KMS-11 (cell line): ENCODE measurements around the gene BRINP2.

Source experiments
- H2AFZ ChIP-seq: fragments of 200-600 bp; sonication (generic); 2 replicates; pipeline ENCODE4 v1.6.1; 2016; ENCODE audit warnings: antibody characterized with exemption, mixed run types, low read depth
- H3K27ac ChIP-seq: fragments of 200-600 bp; sonication (generic); 2 replicates; pipeline ENCODE4 v1.6.1; 2016; ENCODE audit warnings: mild to moderate bottlenecking, mixed run types
- H3K27me3 ChIP-seq: fragments of 200-600 bp; sonication (generic); 2 replicates; pipeline ENCODE4 v1.6.1; 2017; ENCODE audit warnings: mild to moderate bottlenecking, low read depth, mixed run types, moderate library complexity; ENCODE audit not compliant: insufficient read depth
- H3K36me3 ChIP-seq: fragments of 200-600 bp; sonication (generic); 2 replicates; pipeline ENCODE4 v1.6.1; 2017; ENCODE audit warnings: mild to moderate bottlenecking, mixed run types; ENCODE audit not compliant: insufficient read depth
- H3K4me1 ChIP-seq: fragments of 200-600 bp; sonication (generic); 2 replicates; pipeline ENCODE4 v1.6.1; 2016; ENCODE audit warnings: mild to moderate bottlenecking, low read depth, mixed run types; ENCODE audit not compliant: poor library complexity, severe bottlenecking
- H3K4me2 ChIP-seq: fragments of 200-600 bp; sonication (generic); 2 replicates; pipeline ENCODE4 v1.7.0; 2016; ENCODE audit warnings: mild to moderate bottlenecking, mixed run types
- H3K4me3 ChIP-seq: fragments of 200-600 bp; sonication (generic); IDR thresholded peaks from 2 replicates; pipeline ENCODE4 v1.6.1; 2017; ENCODE audit warnings: low read depth, low read length, mixed read lengths; ENCODE audit not compliant: insufficient read depth
- H3K79me2 ChIP-seq: fragments of 200-600 bp; sonication (generic); 2 replicates; pipeline ENCODE4 v1.6.1; 2016; ENCODE audit warnings: low read depth, mixed run types; ENCODE audit not compliant: insufficient read depth
- H3K9ac ChIP-seq: fragments of 200-600 bp; sonication (generic); 2 replicates; pipeline ENCODE4 v1.6.1; 2016; ENCODE audit warnings: mild to moderate bottlenecking, mixed run types
- H4K20me1 ChIP-seq: fragments of 200-600 bp; sonication (generic); 2 replicates; pipeline ENCODE4 v1.6.1; 2016; ENCODE audit warnings: mild to moderate bottlenecking, mixed run types; ENCODE audit not compliant: insufficient read depth
- TF ChIP-seq, protein P1 (sequence below): fragments of 200-600 bp; sonication (generic); conservative IDR thresholded peaks from 2 replicates; pipeline ENCODE4 v1.6.1; 2017; ENCODE audit warnings: low read depth, mild to moderate bottlenecking, antibody characterized with exemption, low read length, moderate library complexity, mixed read lengths

Gene BRINP2

DNA sequence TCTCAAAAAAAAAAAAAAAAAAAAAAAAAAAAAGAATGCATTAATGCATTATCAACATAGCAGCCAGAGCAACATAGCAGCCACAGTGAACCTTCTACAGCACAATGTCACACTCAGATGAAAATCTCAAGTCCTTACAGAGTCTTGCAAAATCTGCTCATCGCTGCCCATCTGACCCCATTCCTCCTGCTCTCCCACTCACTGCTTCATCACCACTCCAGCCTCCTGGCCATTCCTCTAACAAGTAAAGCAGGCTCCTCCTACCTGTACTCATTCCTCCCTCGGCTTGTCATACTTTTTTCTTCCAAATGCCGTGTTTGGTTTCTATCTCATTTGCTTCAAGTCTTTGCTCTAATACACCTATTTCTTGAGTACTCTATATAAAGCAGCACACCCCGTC is 29.5 kb downstream of the BRINP2 start:
- no peaks in the 10 kb centered on the region for H4K20me1 ChIP-seq
- no peaks in the 10 kb centered on the region for H3K36me3 ChIP-seq
- no peaks in the 10 kb centered on the region for H3K79me2 ChIP-seq
- peaks cover 10% of the 10 kb centered on the region for H3K4me1 ChIP-seq
- H3K4me3 ChIP-seq, result no peak overlapping the region
- no peak overlapping the region for H2AFZ ChIP-seq
- no peak overlapping the region for H3K9ac ChIP-seq
- H3K4me2 ChIP-seq, result no peak overlapping the region
- H3K27me3 ChIP-seq, result no peaks in the 10 kb centered on the region
- TF ChIP-seq, protein P1, sequence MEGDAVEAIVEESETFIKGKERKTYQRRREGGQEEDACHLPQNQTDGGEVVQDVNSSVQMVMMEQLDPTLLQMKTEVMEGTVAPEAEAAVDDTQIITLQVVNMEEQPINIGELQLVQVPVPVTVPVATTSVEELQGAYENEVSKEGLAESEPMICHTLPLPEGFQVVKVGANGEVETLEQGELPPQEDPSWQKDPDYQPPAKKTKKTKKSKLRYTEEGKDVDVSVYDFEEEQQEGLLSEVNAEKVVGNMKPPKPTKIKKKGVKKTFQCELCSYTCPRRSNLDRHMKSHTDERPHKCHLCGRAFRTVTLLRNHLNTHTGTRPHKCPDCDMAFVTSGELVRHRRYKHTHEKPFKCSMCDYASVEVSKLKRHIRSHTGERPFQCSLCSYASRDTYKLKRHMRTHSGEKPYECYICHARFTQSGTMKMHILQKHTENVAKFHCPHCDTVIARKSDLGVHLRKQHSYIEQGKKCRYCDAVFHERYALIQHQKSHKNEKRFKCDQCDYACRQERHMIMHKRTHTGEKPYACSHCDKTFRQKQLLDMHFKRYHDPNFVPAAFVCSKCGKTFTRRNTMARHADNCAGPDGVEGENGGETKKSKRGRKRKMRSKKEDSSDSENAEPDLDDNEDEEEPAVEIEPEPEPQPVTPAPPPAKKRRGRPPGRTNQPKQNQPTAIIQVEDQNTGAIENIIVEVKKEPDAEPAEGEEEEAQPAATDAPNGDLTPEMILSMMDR, result no peak
- no peak overlapping the region for H3K27ac ChIP-seq

DNA sequence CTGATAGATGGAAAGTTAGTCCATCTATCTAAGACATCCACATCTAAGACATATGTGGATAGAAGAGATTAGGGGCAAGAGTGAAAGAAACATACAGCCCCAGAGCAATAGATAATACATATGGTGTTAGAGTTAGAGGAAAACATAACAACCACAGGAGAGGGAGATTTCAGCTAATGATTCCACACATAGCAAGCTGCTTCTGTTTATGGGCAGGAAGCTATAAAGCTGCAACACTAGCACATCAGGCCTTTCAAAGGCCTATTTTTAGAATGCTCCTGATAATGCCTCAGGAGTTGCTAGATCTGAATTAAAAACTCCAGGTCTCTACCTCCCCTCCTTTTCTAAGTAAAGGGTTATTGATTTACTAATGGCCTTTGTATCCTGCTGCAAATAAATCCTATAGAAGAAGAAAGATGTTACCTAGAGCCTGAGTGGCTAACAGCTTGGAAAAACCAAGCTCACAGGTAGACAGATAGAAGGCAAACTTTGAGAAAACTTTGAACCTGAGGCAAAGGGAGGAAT is 36.1 kb downstream of the BRINP2 start:
- Histone ChIP-seq H3K4me3 (no peak overlapping the region), H3K4me1 (no peaks in the 10 kb centered on the region), H3K79me2 (no peaks in the 10 kb centered on the region), H3K27ac (no peak overlapping the region), H4K20me1 (no peaks in the 10 kb centered on the region), H3K36me3 (no peaks in the 10 kb centered on the region), H3K4me2 (no peak overlapping the region), H2AFZ (no peak overlapping the region), H3K9ac (no peak overlapping the region), H3K27me3 (no peaks in the 10 kb centered on the region)
- TF ChIP-seq, protein P1, result no peak

DNA sequence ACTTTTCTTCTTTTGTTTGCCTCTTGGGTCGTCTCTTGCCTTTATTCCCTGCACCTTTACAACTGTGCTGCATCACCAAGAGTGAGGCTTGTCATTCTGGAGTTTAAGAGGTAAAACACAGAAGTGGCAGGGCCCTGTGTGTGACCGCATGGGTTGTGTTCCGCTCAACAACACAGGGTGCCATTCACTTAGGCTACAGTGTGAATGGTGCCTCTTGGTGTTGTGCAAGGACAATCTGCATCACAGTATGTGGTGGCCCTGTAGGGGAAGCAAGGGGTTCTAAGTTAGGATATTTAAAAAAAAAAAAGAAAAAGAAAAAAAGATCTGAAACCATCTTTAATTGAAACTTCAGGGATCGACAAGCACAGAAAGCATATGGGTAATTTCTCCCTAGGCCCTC is 38.2 kb downstream of the BRINP2 start:
- Histone ChIP-seq H3K4me3 (no peak overlapping the region), H3K27me3 (no peaks in the 10 kb centered on the region), H3K36me3 (no peaks in the 10 kb centered on the region), H3K4me2 (no peak overlapping the region), H3K4me1 (no peaks in the 10 kb centered on the region), H4K20me1 (no peaks in the 10 kb centered on the region), H3K9ac (no peak overlapping the region), H2AFZ (no peak overlapping the region), H3K79me2 (no peaks in the 10 kb centered on the region), H3K27ac (no peak overlapping the region)
- TF ChIP-seq, protein P1, result no peak

DNA sequence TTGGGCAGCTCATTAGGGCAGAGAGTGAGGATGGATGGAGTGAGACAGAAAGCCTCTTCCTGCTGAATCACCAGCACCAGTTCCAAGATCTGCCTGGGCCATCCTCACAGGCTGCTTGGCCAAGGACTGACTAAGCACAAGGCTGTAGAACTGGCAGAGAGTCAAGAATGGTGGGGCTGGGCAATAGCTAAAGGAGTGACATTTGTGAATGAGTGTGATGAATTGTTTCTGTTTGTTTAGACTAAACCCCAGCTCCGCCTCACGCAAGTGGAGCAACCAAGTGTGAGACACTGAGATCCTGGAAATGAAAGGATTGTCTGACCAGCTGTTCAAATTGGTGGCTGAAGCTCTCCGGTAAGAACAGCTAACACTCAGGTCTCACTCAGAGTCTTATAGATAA is 38.6 kb downstream of the BRINP2 start:
- H3K4me1 ChIP-seq, result no peaks in the 10 kb centered on the region
- H3K27ac ChIP-seq, result no peak overlapping the region
- no peaks in the 10 kb centered on the region for H3K27me3 ChIP-seq
- H3K36me3 ChIP-seq, result no peaks in the 10 kb centered on the region
- no peak overlapping the region for H3K9ac ChIP-seq
- no peaks in the 10 kb centered on the region for H3K79me2 ChIP-seq
- H4K20me1 ChIP-seq, result no peaks in the 10 kb centered on the region
- H3K4me2 ChIP-seq, result no peak overlapping the region
- H2AFZ ChIP-seq, result no peak overlapping the region
- TF ChIP-seq, protein P1, result no peak
- H3K4me3 ChIP-seq, result no peak overlapping the region
